Stimulated activated CD8-positive, alpha-beta memory T cell treated with anti-CD3 and anti-CD28 coated beads, Interleukin-7, amount 100 ng/mL, for 48 hours (primary cell): Measurements from ENCODE around the gene SLC46A3.
A peak's percentile ranks its signal among the peaks of the same experiment; 100 is the strongest.
"Not testable (repeated sequence)": the region's sequence is repeated elsewhere in the genome, so short reads cannot be mapped to it uniquely, and the experiment has no call there.

ENCODE experiments used
- DNase-seq, 2 donors: peaks; one replicate each; pipeline ENCODE4 v3.0.0-alpha.2; 2020; ENCODE audit warnings: low read depth in 1 of 2; ENCODE audit errors: extremely low read depth in 1 of 2

SLC46A3 gene

GRCh38 chr13:28718543-28719226 lies at the start of gene SLC46A3:
Gene SLC46A3, minus strand, starts transcription at chr13:28718970. Its CDS starts 972 bp downstream, at chr13:28717998.
- peak; percentile 93 to 96 for DNase-seq

- no peak for DNase-seq
Measured at GRCh38 chr13:28763887-28764286, 45.1 kb upstream of the SLC46A3 start.

- DNase-seq = no peak
Measured at GRCh38 chr13:28761586-28761985, 42.8 kb upstream of the SLC46A3 start.

GRCh38 chr13:28755546-28755870 lies 36.7 kb upstream of the SLC46A3 start:
- DNase-seq = no peak

- DNase-seq = no peak
Measured at GRCh38 chr13:28754698-28755545, 36.2 kb upstream of the SLC46A3 start.

GRCh38 chr13:28753946-28754345 lies 35.2 kb upstream of the SLC46A3 start:
- no peak for DNase-seq

- no peak for DNase-seq
Measured at GRCh38 chr13:28753208-28753892, 34.6 kb upstream of the SLC46A3 start.

GRCh38 chr13:28751175-28751960 lies 32.6 kb upstream of the SLC46A3 start:
- no peak for DNase-seq

GRCh38 chr13:28750187-28751045 lies 31.6 kb upstream of the SLC46A3 start:
- no peak for DNase-seq

- DNase-seq = no peak
Measured at GRCh38 chr13:28747851-28748250, 29.1 kb upstream of the SLC46A3 start.

- no peak for DNase-seq
Measured at GRCh38 chr13:28746287-28746612, 27.5 kb upstream of the SLC46A3 start.

GRCh38 chr13:28744656-28745055 lies 25.9 kb upstream of the SLC46A3 start:
- no peak for DNase-seq

GRCh38 chr13:28744091-28744536 lies 25.3 kb upstream of the SLC46A3 start:
- no peak for DNase-seq

GRCh38 chr13:28743499-28744083 lies 24.8 kb upstream of the SLC46A3 start:
- DNase-seq = no peak

GRCh38 chr13:28743020-28743419 lies 24.2 kb upstream of the SLC46A3 start:
- DNase-seq = no peak

- not testable (repeated sequence) for DNase-seq
Measured at GRCh38 chr13:28742445-28742844, 23.7 kb upstream of the SLC46A3 start.

GRCh38 chr13:28741084-28741491 lies 22.3 kb upstream of the SLC46A3 start:
- no peak for DNase-seq

GRCh38 chr13:28739376-28739775 lies 20.6 kb upstream of the SLC46A3 start:
- no peak for DNase-seq

- no peak for DNase-seq
Measured at GRCh38 chr13:28735481-28736029, 16.8 kb upstream of the SLC46A3 start.
